Epidermal melanocyte (primary cell): ENCODE data around the gene TMEM45A.
"Not testable (repeated sequence)": the region's sequence is repeated elsewhere in the genome, so short reads cannot be mapped to it uniquely, and the experiment has no call there.

Experiments used
- DNase-seq: peaks from one replicate; pipeline ENCODE4 v3.0.0; 2011; ENCODE audit warnings: low spot score; ENCODE audit not compliant: insufficient read length

TMEM45A gene

DNA sequence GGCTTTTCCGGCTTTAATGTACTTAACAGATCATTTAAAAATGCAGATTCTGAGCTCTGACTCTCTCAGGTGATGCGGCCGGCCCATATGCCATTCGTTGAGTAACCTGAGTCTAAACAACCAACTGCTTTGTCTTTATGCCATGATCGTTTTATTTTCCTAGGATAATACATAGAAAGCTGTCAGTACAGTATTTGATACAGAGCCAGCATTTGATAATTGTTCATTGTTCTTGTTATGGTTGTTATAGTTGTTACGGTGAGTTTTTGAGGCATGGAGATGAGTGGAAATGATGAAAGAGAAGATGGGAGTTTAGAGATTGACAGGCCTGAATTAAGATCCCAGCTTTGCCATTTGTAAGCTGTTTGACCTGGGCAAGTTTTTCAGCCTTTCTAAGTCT lies 40.0 kb downstream of the TMEM45A start:
- no peak for DNase-seq

DNA sequence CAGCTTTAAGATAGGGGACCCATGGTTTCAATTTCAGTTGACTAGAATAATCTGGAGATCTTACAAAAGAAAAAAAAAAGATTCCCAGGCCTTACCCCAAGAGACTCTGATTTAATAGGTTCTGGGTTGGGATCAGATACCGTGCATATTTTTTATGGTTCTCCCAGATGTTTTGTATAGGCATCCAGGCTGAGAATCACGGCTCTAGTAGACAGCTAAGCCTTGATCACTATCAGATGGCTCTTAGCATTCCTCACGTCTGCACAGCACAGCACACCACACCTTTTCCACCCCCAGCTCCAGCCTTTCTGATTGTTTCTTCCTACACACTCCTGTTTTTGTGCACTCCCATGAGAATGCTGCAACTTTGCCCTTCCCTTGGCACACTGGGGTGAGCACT lies 40.8 kb downstream of the TMEM45A start:
- no peak for DNase-seq

DNA sequence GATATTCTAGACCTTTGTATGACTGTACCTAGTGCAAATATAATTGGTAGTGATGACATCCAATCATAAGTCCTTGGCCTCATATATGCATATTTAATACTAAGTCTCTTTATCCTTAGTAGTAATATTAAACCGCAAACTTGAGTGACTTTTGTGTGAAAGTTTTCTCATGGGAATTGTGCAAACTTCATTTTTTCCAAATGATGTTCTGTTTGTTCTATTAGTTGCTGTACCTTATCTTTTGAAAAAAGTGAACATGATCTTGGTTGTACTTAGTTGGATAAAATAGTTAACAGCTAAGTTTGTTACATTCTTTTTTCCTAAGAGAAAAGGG lies 43.2 kb downstream of the TMEM45A start:
- no peak for DNase-seq

DNA sequence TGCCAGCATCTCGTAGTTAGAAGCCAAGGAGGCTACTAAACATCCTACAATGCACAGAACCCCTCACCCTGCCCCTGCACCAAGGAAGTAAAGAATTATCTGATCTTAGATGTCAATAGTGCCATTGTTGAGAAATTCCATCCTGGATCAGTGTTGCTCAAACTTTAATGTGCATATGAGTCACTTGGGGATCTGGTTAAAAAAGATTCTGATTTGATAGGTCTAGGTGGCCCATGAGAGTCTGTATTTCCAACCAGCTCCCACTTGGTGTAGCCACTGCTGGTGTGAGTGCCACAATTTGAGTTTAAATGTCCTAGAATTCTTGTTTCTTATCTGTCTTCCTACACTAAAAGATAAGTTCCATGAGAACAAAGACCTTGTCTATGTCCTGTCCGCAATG lies 43.7 kb downstream of the TMEM45A start:
- no peak for DNase-seq

DNA sequence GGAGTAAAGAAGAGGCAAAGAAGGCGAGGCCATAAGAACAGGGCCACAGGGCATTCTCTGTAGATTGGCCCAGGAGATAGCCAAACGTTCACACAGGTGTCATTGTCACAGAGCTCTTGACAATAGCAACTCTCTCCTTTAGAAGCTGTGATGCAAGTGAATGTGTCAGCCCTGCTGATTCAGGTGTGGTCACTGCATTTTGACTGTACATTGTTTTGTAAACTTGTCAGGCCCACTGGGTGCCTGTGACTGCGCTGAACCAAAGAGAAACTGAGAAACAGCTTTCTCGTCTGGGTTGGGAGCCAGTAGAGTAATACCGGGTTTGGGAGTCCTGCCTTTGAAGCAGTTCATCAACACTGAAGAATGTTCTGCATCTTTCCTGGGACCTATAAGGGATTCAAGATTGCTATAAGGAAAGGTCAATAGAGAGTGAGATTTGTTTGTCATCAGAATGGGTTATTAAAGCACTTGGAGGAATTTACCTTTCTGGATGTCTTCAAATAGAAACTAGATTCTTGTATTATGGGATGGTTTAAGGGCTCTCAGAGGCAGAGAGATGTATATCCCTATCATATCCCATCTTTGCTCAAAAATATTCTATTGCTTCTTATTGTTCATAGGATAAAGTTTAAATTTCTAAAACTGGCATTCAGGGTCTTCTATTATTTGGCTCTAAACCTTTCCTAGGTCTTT lies 45.4 kb downstream of the TMEM45A start:
- DNase-seq, result no peak

DNA sequence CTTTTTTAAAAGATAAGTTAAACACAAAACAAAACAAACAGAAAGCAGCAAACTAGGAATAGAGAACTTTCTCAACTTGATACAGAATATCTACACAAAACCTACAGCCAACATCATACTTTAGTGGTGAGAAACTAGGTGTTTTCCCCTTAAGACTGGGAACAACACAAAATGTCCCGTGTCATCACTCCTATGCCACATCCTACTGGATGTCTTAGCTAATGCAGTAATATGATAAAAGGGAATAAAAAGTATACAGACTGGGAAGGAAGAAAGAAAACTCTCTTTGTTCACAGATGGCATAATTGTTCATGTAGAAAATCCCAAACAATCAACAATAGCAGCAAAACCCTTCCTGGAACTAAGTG lies 45.9 kb downstream of the TMEM45A start:
- no peak for DNase-seq

DNA sequence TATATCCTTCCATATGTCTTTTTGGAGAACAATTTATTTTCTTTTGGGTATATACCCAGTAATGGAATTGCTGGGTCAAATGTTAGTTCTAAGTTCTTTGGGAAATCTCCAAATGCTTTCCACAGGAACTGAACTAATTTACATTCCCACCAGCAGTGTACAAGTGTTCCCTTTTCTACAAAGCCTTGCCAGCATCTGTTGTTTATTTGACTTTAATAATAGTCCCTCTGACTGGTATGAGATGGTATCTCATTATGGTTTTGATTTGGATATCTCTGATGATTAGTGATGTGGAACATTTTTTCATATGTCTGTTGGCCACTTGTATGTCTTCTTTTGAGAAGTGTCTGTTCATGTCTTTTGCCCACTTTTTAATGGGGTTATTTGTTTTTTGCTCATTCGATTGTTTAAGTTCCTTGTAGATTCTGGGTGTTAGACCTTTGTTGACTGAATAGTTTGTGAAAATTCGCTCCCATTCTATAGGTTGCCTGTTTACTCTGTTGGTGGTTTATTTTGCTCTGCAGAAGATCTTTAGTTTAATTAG lies 48.4 kb downstream of the TMEM45A start:
- DNase-seq, result no peak

DNA sequence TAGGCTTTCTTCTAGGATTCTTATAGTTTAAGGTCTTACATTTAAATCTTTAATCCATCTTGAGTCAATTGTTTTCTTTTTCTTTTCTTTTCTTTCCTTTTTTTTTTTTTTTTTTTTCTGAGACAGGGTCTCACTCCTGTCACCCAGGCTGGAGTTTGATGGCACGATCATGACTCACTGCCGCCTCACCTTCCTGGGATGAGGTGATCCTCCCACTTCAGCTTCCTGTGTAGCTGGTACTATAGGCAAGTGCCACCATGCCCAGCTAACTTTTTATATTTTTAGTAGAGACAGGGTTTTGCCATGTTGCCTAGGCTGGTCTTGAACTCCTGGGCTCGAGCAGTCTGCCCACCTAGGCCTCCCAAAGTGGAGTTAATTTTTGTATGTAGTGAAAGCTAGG lies 49.0 kb downstream of the TMEM45A start:
- not testable (repeated sequence) for DNase-seq

DNA sequence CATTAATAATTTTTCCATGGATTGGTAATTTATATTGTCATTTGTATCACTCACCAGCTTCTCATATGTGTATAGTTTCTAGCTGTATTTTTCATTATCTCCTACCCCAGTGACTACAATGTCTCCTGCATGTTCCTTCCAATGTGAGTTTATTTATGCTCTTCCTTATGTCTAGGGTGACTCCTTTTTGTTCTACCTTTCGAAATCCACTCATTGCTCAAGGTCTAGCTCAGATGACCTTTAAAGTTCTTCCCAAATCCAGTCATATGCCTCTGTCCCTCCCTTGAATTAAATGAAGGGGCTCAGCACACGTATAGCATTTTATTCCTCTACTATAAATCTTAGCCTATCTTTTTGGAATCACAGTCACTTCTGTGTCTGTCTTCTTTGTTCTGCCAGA lies 53.0 kb downstream of the TMEM45A start:
- no peak for DNase-seq

DNA sequence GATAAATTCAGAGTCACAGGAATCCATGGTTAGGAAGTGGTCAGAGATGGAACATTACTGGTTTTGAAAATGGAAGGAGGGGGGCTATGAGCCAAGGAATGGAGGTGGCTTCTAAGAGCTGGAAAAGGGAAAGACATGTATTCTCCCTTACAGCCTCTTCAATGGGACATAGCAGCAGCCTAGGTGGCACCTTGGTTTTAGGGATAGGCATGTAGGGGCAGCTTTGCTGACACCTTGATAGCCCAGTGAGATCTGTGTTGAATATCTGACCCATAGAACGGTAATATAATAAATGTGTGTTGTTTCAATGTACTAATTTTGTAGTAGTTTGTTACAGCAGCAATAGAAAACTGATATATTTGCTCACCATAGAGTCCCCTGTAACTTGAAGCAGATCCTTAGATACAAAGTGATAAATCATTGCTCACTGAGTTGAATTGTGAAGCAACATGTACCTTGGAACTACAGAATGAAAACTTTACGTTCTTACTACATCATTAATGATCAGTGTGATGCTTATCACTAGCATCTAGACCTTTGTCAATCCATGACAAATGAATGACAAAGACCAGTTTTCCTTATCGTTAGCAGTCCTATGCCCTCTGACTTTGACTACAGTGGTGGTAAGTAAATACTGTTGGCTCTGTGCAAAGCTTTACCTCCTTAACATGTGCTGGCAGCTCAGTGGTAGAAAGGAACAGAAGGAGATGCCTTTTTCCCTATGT lies 53.8 kb downstream of the TMEM45A start:
- DNase-seq, result no peak

DNA sequence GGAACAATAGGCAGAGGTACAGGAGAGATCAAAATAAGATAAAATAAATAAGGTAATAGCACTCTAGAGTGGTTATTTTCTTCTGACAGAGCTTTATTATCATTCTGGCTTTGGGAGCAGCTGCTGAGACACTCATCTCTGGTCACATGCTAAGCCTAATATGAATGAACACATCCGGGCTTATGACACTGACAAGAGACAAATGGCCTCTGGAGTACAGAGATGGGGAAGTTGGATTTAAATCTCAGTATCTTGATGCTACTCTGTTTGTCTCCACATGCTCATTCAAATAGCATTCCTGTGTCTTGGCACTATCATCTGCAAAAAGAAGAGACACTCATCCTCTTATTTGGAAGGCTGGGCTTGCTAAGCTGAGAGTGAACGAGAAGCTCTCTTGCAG lies 55.6 kb downstream of the TMEM45A start:
- DNase-seq, result no peak

DNA sequence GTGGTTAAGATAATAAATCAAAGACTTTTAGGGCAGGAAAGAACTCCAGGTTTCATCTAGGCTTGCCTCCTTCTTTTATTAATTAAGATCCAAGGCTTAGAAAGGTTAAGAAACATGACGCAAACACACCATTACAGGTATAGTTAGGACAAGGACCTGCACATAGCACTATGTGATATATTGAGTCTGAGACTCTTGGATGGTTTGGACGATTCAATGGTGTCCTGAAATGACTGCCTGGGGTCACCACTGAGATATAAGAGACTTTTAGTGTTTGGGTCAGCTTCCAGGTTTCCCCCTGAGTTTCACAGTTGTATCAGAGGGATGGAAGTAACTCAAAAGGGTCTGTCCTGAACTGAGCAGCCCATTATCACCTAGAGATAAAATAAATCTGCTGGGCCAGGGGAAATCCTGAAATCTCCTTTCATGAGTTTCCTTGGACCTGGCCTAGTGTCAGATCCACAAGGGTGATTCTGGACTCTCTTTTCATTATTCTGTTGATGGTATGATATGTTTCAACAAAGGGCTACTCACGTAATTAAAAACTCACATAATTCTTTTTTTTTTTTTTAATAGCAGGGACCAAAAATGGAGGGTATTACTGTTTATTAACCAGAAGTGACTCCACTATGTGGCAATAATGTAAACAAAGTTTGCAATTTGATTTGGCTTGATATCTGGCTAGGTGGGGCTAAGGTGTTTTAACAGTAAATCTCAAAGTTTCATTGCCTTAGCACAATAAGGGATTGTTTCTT lies 61.4 kb downstream of the TMEM45A start:
- no peak for DNase-seq

DNA sequence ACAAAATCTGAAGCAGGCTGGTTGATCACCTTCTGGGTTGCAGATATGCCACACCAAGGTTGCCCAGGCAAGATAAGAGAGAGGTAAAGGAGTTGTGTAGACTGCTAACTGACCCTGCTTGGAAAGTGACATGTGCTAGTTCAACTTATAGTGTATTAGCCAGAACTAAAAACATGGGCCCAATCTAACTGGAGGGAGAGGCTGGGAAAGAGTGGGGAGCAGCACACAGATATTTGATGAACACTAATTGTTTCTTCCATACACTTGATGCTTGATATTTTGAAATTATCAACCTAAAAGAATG lies 61.9 kb downstream of the TMEM45A start:
- DNase-seq, result no peak

DNA sequence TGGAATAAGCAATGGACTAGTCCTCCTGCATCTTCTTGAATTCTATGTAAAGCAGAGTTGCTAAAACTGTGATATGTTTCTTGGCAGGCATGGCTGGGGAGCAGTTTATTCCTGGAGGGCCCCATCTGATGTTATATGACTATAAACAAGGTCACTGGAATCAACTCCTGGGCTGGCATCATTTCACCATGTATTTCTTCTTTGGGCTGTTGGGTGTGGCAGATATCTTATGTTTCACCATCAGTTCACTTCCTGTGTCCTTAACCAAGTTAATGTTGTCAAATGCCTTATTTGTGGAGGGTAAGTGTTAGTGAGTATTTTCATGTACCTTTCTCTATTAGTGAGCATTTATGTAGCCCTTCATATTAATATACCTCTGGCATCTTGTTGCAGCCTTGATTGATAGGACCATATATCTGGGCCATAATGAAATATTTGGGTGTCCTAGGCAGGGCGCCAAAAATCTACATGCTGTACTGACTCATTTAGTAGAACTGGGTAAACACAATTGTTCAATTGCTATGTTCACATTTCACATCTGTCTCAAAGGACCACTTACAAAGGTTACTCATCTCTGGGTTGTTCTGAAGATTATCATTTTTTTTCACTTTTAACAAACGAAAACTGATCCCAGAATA lies 64.4 kb downstream of the TMEM45A start:
- no peak for DNase-seq

DNA sequence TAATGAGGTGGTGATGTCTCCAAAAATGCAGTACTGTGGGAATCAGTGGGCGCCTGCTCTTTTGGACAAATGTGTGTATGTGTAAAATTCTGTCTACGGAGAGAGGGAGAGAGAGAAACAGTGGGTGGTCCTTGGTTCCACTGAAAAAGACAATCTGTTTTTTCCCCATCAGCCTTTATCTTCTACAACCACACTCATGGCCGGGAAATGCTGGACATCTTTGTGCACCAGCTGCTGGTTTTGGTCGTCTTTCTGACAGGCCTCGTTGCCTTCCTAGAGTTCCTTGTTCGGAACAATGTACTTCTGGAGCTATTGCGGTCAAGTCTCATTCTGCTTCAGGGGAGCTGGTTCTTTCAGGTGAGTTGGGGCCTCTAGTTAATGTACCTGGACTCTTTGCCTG lies 65.8 kb downstream of the TMEM45A start:
- no peak for DNase-seq

DNA sequence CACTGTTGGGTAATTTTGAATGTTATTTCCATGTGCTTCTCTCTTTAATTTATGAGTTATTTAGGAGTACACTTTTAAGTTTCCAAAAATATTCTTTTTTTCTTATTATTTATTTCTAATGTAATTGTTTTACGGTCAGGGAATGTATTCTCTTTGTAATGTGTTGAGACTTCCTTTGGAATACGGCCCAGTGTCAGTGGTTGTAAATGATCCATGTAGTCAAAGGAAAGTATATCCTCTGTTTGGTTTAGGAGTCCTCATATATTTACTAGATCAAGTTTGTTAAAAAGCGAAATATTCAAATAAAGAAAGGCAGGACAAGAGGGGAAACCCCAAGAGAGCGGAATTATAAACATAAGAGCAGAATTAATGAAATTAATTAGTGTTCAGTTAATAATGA lies 68.0 kb downstream of the TMEM45A start:
- no peak for DNase-seq

DNA sequence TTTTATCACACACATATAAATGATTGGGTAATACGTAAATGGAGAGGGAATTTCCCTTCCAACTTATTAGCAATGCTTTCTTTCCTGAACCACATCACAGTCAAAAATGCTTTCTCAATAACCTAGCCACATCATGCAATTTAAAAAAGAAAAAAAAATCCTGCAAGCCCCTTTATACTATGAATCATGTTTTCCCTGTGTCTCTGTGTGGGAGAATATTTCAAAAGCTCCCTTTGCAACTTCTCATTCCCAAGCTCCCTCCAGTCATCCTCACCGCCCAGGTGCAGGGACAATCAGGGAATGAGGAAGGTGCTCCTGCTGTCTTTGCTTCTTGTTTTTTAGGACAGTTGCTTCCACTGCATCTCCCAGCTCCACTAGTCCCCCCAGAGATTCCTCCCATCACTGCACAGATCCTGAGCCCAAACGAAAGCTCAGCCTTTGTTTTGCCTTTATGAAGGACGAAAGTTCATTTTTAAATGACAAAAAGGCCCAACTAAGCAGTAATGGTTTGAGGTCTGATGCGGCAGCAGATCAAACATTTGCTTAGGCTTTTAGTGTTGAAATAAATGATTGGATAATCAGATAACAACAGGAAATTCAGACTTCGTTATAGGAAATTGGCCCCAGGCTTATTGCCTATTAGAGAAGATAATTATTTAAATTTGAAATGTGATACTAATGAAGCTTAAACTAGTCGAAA lies 69.2 kb downstream of the TMEM45A start:
- no peak for DNase-seq

DNA sequence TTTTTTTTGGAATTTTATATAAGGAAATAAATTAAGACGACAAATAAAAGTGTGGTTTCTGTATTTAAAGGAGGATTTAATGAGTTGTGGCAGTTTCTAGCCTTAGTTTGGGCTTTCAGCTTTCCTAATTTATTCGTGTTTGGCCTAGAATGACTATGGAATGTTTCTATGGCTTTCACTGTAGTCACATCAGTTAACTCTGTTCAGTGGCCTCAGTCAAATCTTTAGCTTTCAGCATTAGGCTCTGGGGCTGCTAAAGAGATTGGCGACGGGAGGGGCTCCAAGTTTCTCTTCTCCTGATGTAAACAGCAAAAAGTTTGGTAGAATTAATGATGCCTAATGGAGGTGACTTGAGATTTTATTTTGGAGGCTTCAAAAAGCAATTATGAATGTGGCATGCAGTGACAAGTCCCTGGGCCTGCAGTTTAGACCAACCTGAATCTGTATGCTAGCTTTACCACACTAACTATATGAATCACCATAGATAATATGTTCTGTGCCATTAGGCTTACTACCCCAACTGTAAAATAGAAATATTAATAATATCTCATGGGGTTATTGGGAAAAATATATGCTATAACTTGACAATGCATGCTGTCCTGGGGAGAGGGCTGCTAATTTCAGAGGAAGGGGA lies 69.9 kb downstream of the TMEM45A start:
- DNase-seq, result no peak

DNA sequence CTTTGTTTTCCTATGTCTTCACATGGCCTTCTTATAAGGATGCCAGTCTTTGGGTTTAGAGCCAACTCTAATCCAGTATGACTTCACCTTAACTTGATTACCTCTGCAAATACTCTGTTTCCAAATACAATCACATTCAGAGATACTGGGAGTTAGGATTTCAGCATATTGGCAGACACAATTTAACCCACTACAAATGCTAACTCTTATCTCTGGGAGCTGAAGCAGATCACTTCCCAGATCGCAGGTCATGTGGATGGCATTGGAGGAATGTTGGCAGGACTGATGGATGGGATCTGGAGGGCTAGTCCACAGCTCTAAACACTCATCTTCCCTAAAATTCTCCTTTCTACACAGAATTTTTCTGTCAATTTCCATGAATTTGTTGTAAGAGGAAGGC lies 70.8 kb downstream of the TMEM45A start:
- no peak for DNase-seq

DNA sequence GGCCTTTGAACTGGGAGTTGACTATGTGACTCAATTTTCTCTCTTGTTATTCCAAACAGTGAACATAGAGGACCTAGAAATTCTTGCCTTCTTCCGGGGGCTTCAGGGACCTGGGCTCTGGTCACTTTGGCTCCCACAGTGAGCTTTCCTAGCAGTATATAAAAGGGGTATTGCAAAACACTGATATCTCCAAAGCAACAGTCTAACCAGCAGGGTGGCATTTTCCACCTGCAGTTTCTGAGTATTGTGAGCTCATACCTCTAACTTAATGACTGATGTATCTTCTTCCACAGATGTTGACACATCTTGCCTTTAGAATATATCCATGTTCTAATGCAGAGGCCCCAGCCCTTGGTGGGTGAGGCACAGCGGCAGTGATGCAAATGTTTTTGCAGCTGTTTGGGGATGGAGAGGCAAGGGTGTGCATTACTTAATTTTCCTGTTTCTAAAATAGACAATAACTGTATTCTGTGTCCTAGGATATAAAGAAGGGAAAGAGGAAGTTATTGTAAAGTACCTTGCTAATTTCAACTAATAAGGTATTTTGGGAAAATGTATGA lies 71.3 kb downstream of the TMEM45A start:
- no peak for DNase-seq

DNA sequence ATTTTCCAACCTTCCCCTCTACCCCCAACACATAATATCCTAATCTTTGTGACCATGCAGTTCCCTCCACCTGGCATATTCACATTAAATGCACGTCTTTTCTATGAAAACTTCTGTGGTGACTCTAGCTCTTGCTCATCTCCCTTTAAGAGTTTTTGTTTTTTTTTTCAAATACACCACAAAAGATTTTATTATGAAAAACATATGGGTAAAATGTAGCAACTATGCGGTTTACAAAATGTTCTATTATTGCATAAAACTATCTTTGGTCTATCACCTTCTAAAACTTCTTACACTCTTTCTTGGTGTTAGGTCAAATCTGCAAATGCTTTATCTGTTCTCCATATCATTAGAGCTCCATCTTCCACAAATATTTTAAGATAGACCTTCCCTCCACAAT lies 78.4 kb downstream of the TMEM45A start:
- DNase-seq, result no peak
